ENCODE results near the gene CIPC.

- TF ChIP-seq CTCF (conservative IDR thresholded peaks at IDR 0.05; ENCODE audit: low read depth, low read length): no peak
- TF ChIP-seq EZH2 (IDR thresholded peaks at IDR 0.05; ENCODE audit: borderline replicate concordance, low read depth, low read length, poor library complexity, severe bottlenecking): no peak
Measured at GRCh38 chr14:77058117-77058516, 39.9 kb upstream of the CIPC start.
